ENCODE measurements around the gene ETFA. TPM values are rescaled to one million over a fixed set of nuclear protein-coding genes. Genes with fewer than 3 reads are reported as not detected.
"Not testable (repeated sequence)": the region's sequence is repeated elsewhere in the genome, so short reads cannot be mapped to it uniquely, and the experiment has no call there.

ETFA gene
- total and polyA plus RNA-seq, 10 of the 15 experiments (the other 5 are each of a cell fraction or from before 2014, with no cell fraction given): 114 to 331 (median 152) TPM

GRCh38 chr15:76267077-76267476, 44.2 kb downstream of the ETFA start:
- RAD21 ChIA-PET (ENCODE audit: unreplicated experiment): interaction anchor here (1.1 kb wide), 1 partner anchor 14 kb away, joined by 3 read pairs; no protein-coding TSS in a partner anchor
- ATAC-seq (no peak), FAIRE-seq (no peak), DNase-seq (ENCODE audit: low read depth, low spot score) (no peak)
- Histone ChIP-seq H3K27ac (ENCODE audit: control insufficient read depth, insufficient read depth) (no peak overlapping the region), H3K4me1 (ENCODE audit: control insufficient read depth, insufficient read depth, low read length) (no peaks in the 10 kb centered on the region), H3K4me2 (ENCODE audit: control insufficient read depth, insufficient read depth) (no peak overlapping the region), H3K9ac (ENCODE audit: control insufficient read depth, insufficient read depth, low read length) (no peak overlapping the region), H3K79me2 (ENCODE audit: control insufficient read depth, insufficient read depth, low read length) (no peaks in the 10 kb centered on the region), H3K36me3 (ENCODE audit: control insufficient read depth in 2 of 2, insufficient read depth in 2 of 2, low read length in 1 of 2) (peaks cover 3 to 5% of the 10 kb centered on the region in 2 experiments), H3K9me3 (replicated peaks; ENCODE audit: control insufficient read depth, insufficient read depth, low read length) (peaks cover 21% of the 10 kb centered on the region; the same call in 2 of the 3 replicates), H3K27me3 (replicated peaks in 1 of 2; ENCODE audit: control insufficient read depth in 2 of 2, insufficient read depth in 2 of 2, low read length in 1 of 2) (no peaks in the 10 kb centered on the region), H3K4me3 (no peak overlapping the region), H2AFZ (ENCODE audit: control insufficient read depth, low read depth, low read length) (no peak overlapping the region), H4K20me1 (ENCODE audit: control insufficient read depth, insufficient read depth) (no peaks in the 10 kb centered on the region)
- SMC1A ChIA-PET (ENCODE audit: uncharacterized antibody, unreplicated experiment): no interaction called here
- CTCF ChIA-PET: interaction anchor here (1.4 kb wide), 1 partner anchor 11 kb away, joined by 3 read pairs; no protein-coding TSS in a partner anchor
- 98% methylated on average over 6 of the region's 6 CpGs for WGBS (ENCODE audit: insufficient coverage, insufficient replicate concordance, low lambda C conversion rate, missing lambda C conversion rate)
- POLR2A ChIA-PET: no interaction called here
- BruUV-seq (replicated peaks): no TSS peak
- TF ChIP-seq POLR2AphosphoS5 (IDR thresholded peaks at IDR 0.05; ENCODE audit: low read length) (no peak), TAF1 (IDR thresholded peaks at IDR 0.05; ENCODE audit: borderline replicate concordance, low read depth, low read length) (no peak), IKZF2 (IDR thresholded peaks at IDR 0.05) (no peak), SMARCA5 (IDR thresholded peaks at IDR 0.05) (no peak), GATAD2B (conservative IDR thresholded peaks at IDR 0.05; ENCODE audit: low read depth) (no peak), HDAC2 (IDR thresholded peaks at IDR 0.05) (no peak)
- intact Hi-C loops (cut with micrococcal nuclease; ENCODE audit: unreplicated experiment) (no loop called here), in situ Hi-C loops (cut with MboI) (no loop called here)

- H3K36me3 ChIP-seq (ENCODE audit: control insufficient read depth in 2 of 2, insufficient read depth in 2 of 2, low read length in 1 of 2); BruUV-seq (replicated peaks); intact Hi-C loops (cut with micrococcal nuclease; ENCODE audit: unreplicated experiment); H3K4me3 ChIP-seq; H3K4me2 ChIP-seq (ENCODE audit: control insufficient read depth, insufficient read depth); H3K4me1 ChIP-seq (ENCODE audit: control insufficient read depth, insufficient read depth, low read length); POLR2A ChIA-PET; H3K9ac ChIP-seq (ENCODE audit: control insufficient read depth, insufficient read depth, low read length); H3K27ac ChIP-seq (ENCODE audit: control insufficient read depth, insufficient read depth); in situ Hi-C loops (cut with MboI); RAD21 ChIA-PET (ENCODE audit: unreplicated experiment); H3K27me3 ChIP-seq (replicated peaks in 1 of 2; ENCODE audit: control insufficient read depth in 2 of 2, insufficient read depth in 2 of 2, low read length in 1 of 2); DNase-seq (ENCODE audit: low read depth, low spot score); H2AFZ ChIP-seq (ENCODE audit: control insufficient read depth, low read depth, low read length); H4K20me1 ChIP-seq (ENCODE audit: control insufficient read depth, insufficient read depth); ATAC-seq; FAIRE-seq; H3K79me2 ChIP-seq (ENCODE audit: control insufficient read depth, insufficient read depth, low read length): not testable (repeated sequence)
- 100% methylated on average over 2 of the region's 2 CpGs for WGBS (ENCODE audit: insufficient coverage, insufficient replicate concordance, low lambda C conversion rate, missing lambda C conversion rate)
- H3K9me3 ChIP-seq (replicated peaks; ENCODE audit: control insufficient read depth, insufficient read depth, low read length): peaks cover 21% of the 10 kb centered on the region; the same call in 2 of the 3 replicates
- ChIA-PET SMC1A (ENCODE audit: uncharacterized antibody, unreplicated experiment) (interaction anchor here (1.2 kb wide), 1 partner anchor 9 kb away, joined by 3 read pairs; no protein-coding TSS in a partner anchor), CTCF (interaction anchor here (1.3 kb wide), 1 partner anchor 30 kb away, joined by 4 read pairs; no protein-coding TSS in a partner anchor)
Measured at GRCh38 chr15:76265769-76266168, 45.5 kb downstream of the ETFA start.

All from GM12878 (cell line).